ENCODE measurements around the gene RETREG1.

DNA sequence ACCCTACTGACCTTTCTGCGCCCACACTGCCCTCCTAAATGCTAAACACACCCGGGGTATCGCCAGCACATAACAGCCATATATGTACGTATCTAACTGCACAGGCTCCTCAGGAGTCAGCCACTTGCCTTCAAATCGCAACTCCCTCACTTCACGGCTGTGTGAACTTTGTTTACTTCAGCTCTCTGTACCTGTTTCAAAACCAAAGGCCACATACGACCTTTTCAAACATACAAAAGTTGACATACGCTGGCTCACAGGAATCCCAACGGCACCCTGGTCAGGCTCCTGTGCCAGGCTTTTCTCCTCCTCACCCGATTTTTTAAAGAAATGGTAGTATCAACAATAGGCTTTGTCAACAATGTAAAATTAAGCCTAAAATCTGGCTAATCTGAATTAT lies 112.2 kb downstream of the RETREG1 start:
- TF ChIP-seq, protein P1, sequence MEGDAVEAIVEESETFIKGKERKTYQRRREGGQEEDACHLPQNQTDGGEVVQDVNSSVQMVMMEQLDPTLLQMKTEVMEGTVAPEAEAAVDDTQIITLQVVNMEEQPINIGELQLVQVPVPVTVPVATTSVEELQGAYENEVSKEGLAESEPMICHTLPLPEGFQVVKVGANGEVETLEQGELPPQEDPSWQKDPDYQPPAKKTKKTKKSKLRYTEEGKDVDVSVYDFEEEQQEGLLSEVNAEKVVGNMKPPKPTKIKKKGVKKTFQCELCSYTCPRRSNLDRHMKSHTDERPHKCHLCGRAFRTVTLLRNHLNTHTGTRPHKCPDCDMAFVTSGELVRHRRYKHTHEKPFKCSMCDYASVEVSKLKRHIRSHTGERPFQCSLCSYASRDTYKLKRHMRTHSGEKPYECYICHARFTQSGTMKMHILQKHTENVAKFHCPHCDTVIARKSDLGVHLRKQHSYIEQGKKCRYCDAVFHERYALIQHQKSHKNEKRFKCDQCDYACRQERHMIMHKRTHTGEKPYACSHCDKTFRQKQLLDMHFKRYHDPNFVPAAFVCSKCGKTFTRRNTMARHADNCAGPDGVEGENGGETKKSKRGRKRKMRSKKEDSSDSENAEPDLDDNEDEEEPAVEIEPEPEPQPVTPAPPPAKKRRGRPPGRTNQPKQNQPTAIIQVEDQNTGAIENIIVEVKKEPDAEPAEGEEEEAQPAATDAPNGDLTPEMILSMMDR (IDR thresholded peaks at IDR 0.05): no peak
- no peak for TF ChIP-seq POLR2A (IDR thresholded peaks at IDR 0.05)

Data from lower leg skin (tissue), 3 donors.